ENCODE results near the gene DDC.

GRCh38 chr7:50513166-50513871 is 51.9 kb downstream of the DDC start:
- TF ChIP-seq ZSCAN20 (CRISPR knock-in tag; IDR thresholded peaks at IDR 0.05) (no peak), KDM5A (IDR thresholded peaks at IDR 0.05) (no peak), POLR2A (IDR thresholded peaks at IDR 0.05; ENCODE audit: low read length) (no peak), RCOR1 (IDR thresholded peaks at IDR 0.05; ENCODE audit: low read depth, low read length) (no peak), RAD21 (conservative IDR thresholded peaks at IDR 0.05 in 1 of 2, IDR thresholded peaks at IDR 0.05 in 1 of 2) (no peak), JUNB (IDR thresholded peaks at IDR 0.05) (no peak), CTCF (IDR thresholded peaks at IDR 0.05) (no peak), REST (IDR thresholded peaks at IDR 0.05) (no peak), ZFP36 (IDR thresholded peaks at IDR 0.05; ENCODE audit: borderline replicate concordance, partially characterized antibody) (no peak), MYC (IDR thresholded peaks at IDR 0.05; ENCODE audit: borderline replicate concordance, low read length) (no peak), MAX (IDR thresholded peaks at IDR 0.05) (no peak)
